Fibroblast of villous mesenchyme (primary cell): Measurements from ENCODE around the gene MSL1. TPM values are rescaled to one million over a fixed set of nuclear protein-coding genes. Genes with fewer than 3 reads are reported as not detected.

Experiments
- DNase-seq: peaks from one replicate; pipeline ENCODE4 v3.0.0-alpha.2; 2010; ENCODE audit warnings: low read depth
- H3K4me3 ChIP-seq: 2 replicates; pipeline ENCODE4 v1.5.1; 2011; ENCODE audit warnings: low read depth, mild to moderate bottlenecking, low read length
- total RNA-seq: library from RNA; depleted of rRNA; stranded (reverse); fragments of >200 nt; gene quantifications from 2 replicates; pipeline ENCODE4 v1.2.3, GENCODE V29; 2012
- TF ChIP-seq, protein P1 (sequence below): IDR thresholded peaks from 2 replicates; pipeline ENCODE4 v1.5.1; 2012; ENCODE audit warnings: low read depth, mild to moderate bottlenecking, low read length; ENCODE audit not compliant: insufficient read depth

MSL1 gene
- total RNA-seq, 1 donor = 73.0 TPM

GRCh38 chr17:40074871-40075200 is 46.9 kb upstream of the MSL1 start:
- no peak for DNase-seq
- no peak overlapping the region for H3K4me3 ChIP-seq

GRCh38 chr17:40075201-40075941 is 46.4 kb upstream of the MSL1 start:
- TF ChIP-seq, protein P1, sequence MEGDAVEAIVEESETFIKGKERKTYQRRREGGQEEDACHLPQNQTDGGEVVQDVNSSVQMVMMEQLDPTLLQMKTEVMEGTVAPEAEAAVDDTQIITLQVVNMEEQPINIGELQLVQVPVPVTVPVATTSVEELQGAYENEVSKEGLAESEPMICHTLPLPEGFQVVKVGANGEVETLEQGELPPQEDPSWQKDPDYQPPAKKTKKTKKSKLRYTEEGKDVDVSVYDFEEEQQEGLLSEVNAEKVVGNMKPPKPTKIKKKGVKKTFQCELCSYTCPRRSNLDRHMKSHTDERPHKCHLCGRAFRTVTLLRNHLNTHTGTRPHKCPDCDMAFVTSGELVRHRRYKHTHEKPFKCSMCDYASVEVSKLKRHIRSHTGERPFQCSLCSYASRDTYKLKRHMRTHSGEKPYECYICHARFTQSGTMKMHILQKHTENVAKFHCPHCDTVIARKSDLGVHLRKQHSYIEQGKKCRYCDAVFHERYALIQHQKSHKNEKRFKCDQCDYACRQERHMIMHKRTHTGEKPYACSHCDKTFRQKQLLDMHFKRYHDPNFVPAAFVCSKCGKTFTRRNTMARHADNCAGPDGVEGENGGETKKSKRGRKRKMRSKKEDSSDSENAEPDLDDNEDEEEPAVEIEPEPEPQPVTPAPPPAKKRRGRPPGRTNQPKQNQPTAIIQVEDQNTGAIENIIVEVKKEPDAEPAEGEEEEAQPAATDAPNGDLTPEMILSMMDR = peak; percentile 91
- H3K4me3 ChIP-seq = no peak overlapping the region
- DNase-seq = peak; percentile 73

More at GRCh38 chr17:40074871-40075200, 46.9 kb upstream of the MSL1 start:
- TF ChIP-seq, protein P1 = no peak

- DNase-seq = no peak
- TF ChIP-seq, protein P1 = no peak
These were observed 45.8 kb upstream of the MSL1 start for GRCh38 chr17:40075942-40076498.

GRCh38 chr17:40076591-40076990 is 45.2 kb upstream of the MSL1 start:
- TF ChIP-seq, protein P1 = no peak
- no peak for DNase-seq
- H3K4me3 ChIP-seq = no peak overlapping the region

More at GRCh38 chr17:40075942-40076498, 45.8 kb upstream of the MSL1 start:
- H3K4me3 ChIP-seq = no peak overlapping the region

GRCh38 chr17:40079545-40079944 is 42.2 kb upstream of the MSL1 start:
- H3K4me3 ChIP-seq = no peak overlapping the region
- TF ChIP-seq, protein P1 = no peak
- DNase-seq = no peak

GRCh38 chr17:40084477-40084876 is 37.3 kb upstream of the MSL1 start:
- DNase-seq = no peak
- H3K4me3 ChIP-seq = no peak overlapping the region
- TF ChIP-seq, protein P1 = no peak
